ENCODE data around the gene SMC1B.

The SMC1B gene

GRCh38 chr22:45420011-45420410, 6.6 kb upstream of the SMC1B start:
- Histone ChIP-seq H3K36me3 (ENCODE audit: control insufficient read depth, insufficient read depth, low read length) (no peaks in the 10 kb centered on the region), H3K4me3 (ENCODE audit: extremely low read depth, insufficient read depth, low read length, poor library complexity, severe bottlenecking) (no peak overlapping the region), H3K27ac (ENCODE audit: low read depth, low read length, severe bottlenecking) (no peak overlapping the region), H3K9me3 (ENCODE audit: control insufficient read depth, low read length) (no peaks in the 10 kb centered on the region), H3K4me1 (ENCODE audit: control insufficient read depth, insufficient read depth, low read length, poor library complexity, severe bottlenecking) (no peaks in the 10 kb centered on the region)
- 89 to 94% methylated on average over 4 of the region's 4 CpGs for WGBS, 2 experiments (ENCODE audit: insufficient coverage in 2 of 2)

GRCh38 chr22:45418770-45419138, 5.4 kb upstream of the SMC1B start:
- H3K4me1 ChIP-seq (ENCODE audit: control insufficient read depth, insufficient read depth, low read length, poor library complexity, severe bottlenecking): no peaks in the 10 kb centered on the region
- H3K36me3 ChIP-seq (ENCODE audit: control insufficient read depth, insufficient read depth, low read length): no peaks in the 10 kb centered on the region
- no peak overlapping the region for H3K27ac ChIP-seq (ENCODE audit: low read depth, low read length, severe bottlenecking)
- WGBS, 2 experiments (ENCODE audit: insufficient coverage in 2 of 2): 96 to 98% methylated on average over 6 of the region's 6 CpGs
- no peaks in the 10 kb centered on the region for H3K9me3 ChIP-seq (ENCODE audit: control insufficient read depth, low read length)
- no peak overlapping the region for H3K4me3 ChIP-seq (ENCODE audit: extremely low read depth, insufficient read depth, low read length, poor library complexity, severe bottlenecking)

GRCh38 chr22:45418056-45418769, 4.8 kb upstream of the SMC1B start:
- WGBS, 2 experiments (ENCODE audit: insufficient coverage in 2 of 2): 95 to 97% methylated on average over 16 of the region's 16 CpGs

GRCh38 chr22:45413013-45413367, 409 bp downstream of the SMC1B start:
- no peak overlapping the region for H3K4me3 ChIP-seq (ENCODE audit: extremely low read depth, insufficient read depth, low read length, poor library complexity, severe bottlenecking)
- no peak overlapping the region for H3K27ac ChIP-seq (ENCODE audit: low read depth, low read length, severe bottlenecking)
- no peaks in the 10 kb centered on the region for H3K36me3 ChIP-seq (ENCODE audit: control insufficient read depth, insufficient read depth, low read length)
- H3K9me3 ChIP-seq (ENCODE audit: control insufficient read depth, low read length): peaks cover 5% of the 10 kb centered on the region
- 98 to 99% methylated on average over 18 to 24 of the region's 27 CpGs for WGBS, 2 experiments (ENCODE audit: insufficient coverage in 2 of 2)
- H3K4me1 ChIP-seq (ENCODE audit: control insufficient read depth, insufficient read depth, low read length, poor library complexity, severe bottlenecking): no peaks in the 10 kb centered on the region

More at GRCh38 chr22:45418056-45418769, 4.8 kb upstream of the SMC1B start:
- Histone ChIP-seq H3K27ac (ENCODE audit: low read depth, low read length, severe bottlenecking) (no peak overlapping the region), H3K4me3 (ENCODE audit: extremely low read depth, insufficient read depth, low read length, poor library complexity, severe bottlenecking) (no peak overlapping the region), H3K9me3 (ENCODE audit: control insufficient read depth, low read length) (no peaks in the 10 kb centered on the region), H3K36me3 (ENCODE audit: control insufficient read depth, insufficient read depth, low read length) (no peaks in the 10 kb centered on the region), H3K4me1 (ENCODE audit: control insufficient read depth, insufficient read depth, low read length, poor library complexity, severe bottlenecking) (no peaks in the 10 kb centered on the region)

- H3K36me3 ChIP-seq (ENCODE audit: control insufficient read depth, insufficient read depth, low read length): no peaks in the 10 kb centered on the region
- H3K4me3 ChIP-seq (ENCODE audit: extremely low read depth, insufficient read depth, low read length, poor library complexity, severe bottlenecking): no peak overlapping the region
- no CpG with 5 or more reads among the region's 5 CpGs for whole genome bisulfite sequencing, 2 experiments (ENCODE audit: insufficient coverage in 2 of 2)
- peaks cover 2% of the 10 kb centered on the region for H3K9me3 ChIP-seq (ENCODE audit: control insufficient read depth, low read length)
- no peak overlapping the region for H3K27ac ChIP-seq (ENCODE audit: low read depth, low read length, severe bottlenecking)
- no peaks in the 10 kb centered on the region for H3K4me1 ChIP-seq (ENCODE audit: control insufficient read depth, insufficient read depth, low read length, poor library complexity, severe bottlenecking)
Measured at GRCh38 chr22:45407793-45408192, 5.6 kb downstream of the SMC1B start.

GRCh38 chr22:45402466-45402985, 10.9 kb downstream of the SMC1B start:
- H3K4me3 ChIP-seq (ENCODE audit: extremely low read depth, insufficient read depth, low read length, poor library complexity, severe bottlenecking): no peak overlapping the region
- no peaks in the 10 kb centered on the region for H3K4me1 ChIP-seq (ENCODE audit: control insufficient read depth, insufficient read depth, low read length, poor library complexity, severe bottlenecking)
- H3K27ac ChIP-seq (ENCODE audit: low read depth, low read length, severe bottlenecking): no peak overlapping the region
- H3K9me3 ChIP-seq (ENCODE audit: control insufficient read depth, low read length): no peaks in the 10 kb centered on the region
- 100% methylated on average over 1 of the region's 3 CpGs; no CpG with 5 or more reads in 1 of the 2 experiments for WGBS, 2 experiments (ENCODE audit: insufficient coverage in 2 of 2)
- no peaks in the 10 kb centered on the region for H3K36me3 ChIP-seq (ENCODE audit: control insufficient read depth, insufficient read depth, low read length)

- H3K9me3 ChIP-seq (ENCODE audit: control insufficient read depth, low read length): no peaks in the 10 kb centered on the region
- 86 to 97% methylated on average over 3 to 4 of the region's 5 CpGs for WGBS, 2 experiments (ENCODE audit: insufficient coverage in 2 of 2)
- no peak overlapping the region for H3K27ac ChIP-seq (ENCODE audit: low read depth, low read length, severe bottlenecking)
- H3K4me3 ChIP-seq (ENCODE audit: extremely low read depth, insufficient read depth, low read length, poor library complexity, severe bottlenecking): no peak overlapping the region
- H3K4me1 ChIP-seq (ENCODE audit: control insufficient read depth, insufficient read depth, low read length, poor library complexity, severe bottlenecking): no peaks in the 10 kb centered on the region
- no peaks in the 10 kb centered on the region for H3K36me3 ChIP-seq (ENCODE audit: control insufficient read depth, insufficient read depth, low read length)
Measured at GRCh38 chr22:45399712-45400445, 13.5 kb downstream of the SMC1B start.

GRCh38 chr22:45398214-45398613, 15.2 kb downstream of the SMC1B start:
- Histone ChIP-seq H3K9me3 (ENCODE audit: control insufficient read depth, low read length) (no peaks in the 10 kb centered on the region), H3K4me3 (ENCODE audit: extremely low read depth, insufficient read depth, low read length, poor library complexity, severe bottlenecking) (no peak overlapping the region), H3K36me3 (ENCODE audit: control insufficient read depth, insufficient read depth, low read length) (no peaks in the 10 kb centered on the region), H3K4me1 (ENCODE audit: control insufficient read depth, insufficient read depth, low read length, poor library complexity, severe bottlenecking) (no peaks in the 10 kb centered on the region), H3K27ac (ENCODE audit: low read depth, low read length, severe bottlenecking) (no peak overlapping the region)
- WGBS, 2 experiments (ENCODE audit: insufficient coverage in 2 of 2): 91 to 96% methylated on average over 13 of the region's 13 CpGs

GRCh38 chr22:45397806-45398205, 15.6 kb downstream of the SMC1B start:
- Histone ChIP-seq H3K27ac (ENCODE audit: low read depth, low read length, severe bottlenecking) (no peak overlapping the region), H3K9me3 (ENCODE audit: control insufficient read depth, low read length) (no peaks in the 10 kb centered on the region), H3K4me1 (ENCODE audit: control insufficient read depth, insufficient read depth, low read length, poor library complexity, severe bottlenecking) (no peaks in the 10 kb centered on the region), H3K36me3 (ENCODE audit: control insufficient read depth, insufficient read depth, low read length) (no peaks in the 10 kb centered on the region), H3K4me3 (ENCODE audit: extremely low read depth, insufficient read depth, low read length, poor library complexity, severe bottlenecking) (no peak overlapping the region)
- 77 to 92% methylated on average over 4 to 5 of the region's 5 CpGs for WGBS, 2 experiments (ENCODE audit: insufficient coverage in 2 of 2)

GRCh38 chr22:45389546-45389945, 23.9 kb downstream of the SMC1B start:
- Histone ChIP-seq H3K9me3 (ENCODE audit: control insufficient read depth, low read length) (no peaks in the 10 kb centered on the region), H3K36me3 (ENCODE audit: control insufficient read depth, insufficient read depth, low read length) (no peaks in the 10 kb centered on the region), H3K27ac (ENCODE audit: low read depth, low read length, severe bottlenecking) (no peak overlapping the region), H3K4me1 (ENCODE audit: control insufficient read depth, insufficient read depth, low read length, poor library complexity, severe bottlenecking) (no peaks in the 10 kb centered on the region), H3K4me3 (ENCODE audit: extremely low read depth, insufficient read depth, low read length, poor library complexity, severe bottlenecking) (no peak overlapping the region)
- WGBS, 2 experiments (ENCODE audit: insufficient coverage in 2 of 2): 81 to 86% methylated on average over 1 to 2 of the region's 3 CpGs

GRCh38 chr22:45381348-45381747, 32.1 kb downstream of the SMC1B start:
- no peaks in the 10 kb centered on the region for H3K9me3 ChIP-seq (ENCODE audit: control insufficient read depth, low read length)
- WGBS, 2 experiments (ENCODE audit: insufficient coverage in 2 of 2): 92 to 94% methylated on average over 2 of the region's 2 CpGs
- no peaks in the 10 kb centered on the region for H3K4me1 ChIP-seq (ENCODE audit: control insufficient read depth, insufficient read depth, low read length, poor library complexity, severe bottlenecking)
- no peaks in the 10 kb centered on the region for H3K36me3 ChIP-seq (ENCODE audit: control insufficient read depth, insufficient read depth, low read length)
- no peak overlapping the region for H3K27ac ChIP-seq (ENCODE audit: low read depth, low read length, severe bottlenecking)
- H3K4me3 ChIP-seq (ENCODE audit: extremely low read depth, insufficient read depth, low read length, poor library complexity, severe bottlenecking): no peak overlapping the region
